Cerebellar cortex (tissue), 1 donor: ENCODE data around the gene ZMYND15.

Source experiments
- DNase-seq: peaks from one replicate; pipeline ENCODE4 v3.0.0-alpha.2; 2015; ENCODE audit warnings: low spot score

The ZMYND15 gene

DNA sequence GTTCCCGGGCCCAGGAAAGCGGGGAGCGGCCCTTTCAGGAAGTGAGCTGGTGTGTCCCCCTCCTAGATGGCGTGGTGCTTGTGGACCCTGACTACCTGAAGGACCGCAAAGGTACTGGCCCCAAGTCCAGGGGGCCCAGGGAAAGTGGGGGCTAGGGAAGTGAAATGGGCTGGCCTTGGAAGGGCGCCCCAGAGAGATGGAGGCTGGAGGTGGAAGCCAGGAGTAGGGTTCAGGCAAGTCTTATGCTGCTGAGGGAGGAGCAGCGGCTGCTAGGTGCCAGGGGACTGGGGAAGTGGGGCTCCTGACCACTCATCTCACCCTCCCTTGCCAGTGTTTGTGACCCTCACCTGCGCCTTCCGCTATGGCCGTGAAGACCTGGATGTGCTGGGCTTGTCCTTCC is 23.6 kb upstream of the ZMYND15 start:
- no peak for DNase-seq

DNA sequence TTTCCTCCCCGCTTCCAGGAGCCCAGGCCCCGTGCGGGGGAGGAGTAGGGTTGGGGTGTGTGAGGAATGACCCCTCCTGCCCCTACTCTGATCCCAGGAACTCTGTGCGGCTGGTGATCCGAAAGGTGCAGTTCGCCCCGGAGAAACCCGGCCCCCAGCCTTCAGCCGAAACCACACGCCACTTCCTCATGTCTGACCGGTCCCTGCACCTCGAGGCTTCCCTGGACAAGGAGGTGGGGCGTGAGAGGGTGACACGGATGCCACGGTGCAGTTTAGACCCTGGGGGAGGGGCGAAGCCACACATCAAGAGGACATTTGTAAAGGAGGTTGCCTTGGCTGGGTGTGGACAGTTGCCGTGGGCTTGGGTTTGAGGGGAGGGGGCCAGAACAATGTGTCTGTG is 21.8 kb upstream of the ZMYND15 start:
- DNase-seq = no peak

DNA sequence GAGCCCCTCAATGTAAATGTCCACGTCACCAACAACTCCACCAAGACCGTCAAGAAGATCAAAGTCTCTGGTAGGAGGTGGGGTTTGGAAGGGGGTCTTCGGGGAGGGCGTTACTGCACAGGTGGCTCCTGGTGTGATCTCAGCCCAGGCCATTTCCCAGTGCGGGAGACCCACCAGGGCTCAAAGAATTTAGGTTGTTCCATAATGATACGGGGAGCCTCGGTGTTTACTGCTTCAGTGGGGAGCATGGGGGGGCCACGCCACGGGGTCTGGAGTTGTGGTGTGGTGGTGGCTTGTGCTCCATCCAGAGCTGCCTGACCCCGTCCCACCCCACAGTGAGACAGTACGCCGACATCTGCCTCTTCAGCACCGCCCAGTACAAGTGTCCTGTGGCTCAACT is 21.4 kb upstream of the ZMYND15 start:
- DNase-seq = no peak

DNA sequence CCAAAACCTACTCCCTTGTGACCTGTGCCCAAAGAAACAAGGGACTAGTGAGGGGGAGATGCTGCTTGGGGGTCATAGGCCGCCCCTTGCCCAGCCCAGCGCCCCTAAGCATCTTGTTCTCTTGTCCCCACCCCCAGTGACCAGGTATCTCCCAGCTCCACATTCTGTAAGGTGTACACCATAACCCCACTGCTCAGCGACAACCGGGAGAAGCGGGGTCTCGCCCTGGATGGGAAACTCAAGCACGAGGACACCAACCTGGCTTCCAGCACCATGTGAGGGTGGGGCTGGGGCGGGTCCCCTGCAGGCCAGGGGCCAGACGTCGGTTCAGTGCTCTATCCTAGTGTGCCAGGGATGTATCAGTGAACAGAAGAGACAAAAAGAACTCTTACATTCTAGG is 20.5 kb upstream of the ZMYND15 start:
- no peak for DNase-seq

DNA sequence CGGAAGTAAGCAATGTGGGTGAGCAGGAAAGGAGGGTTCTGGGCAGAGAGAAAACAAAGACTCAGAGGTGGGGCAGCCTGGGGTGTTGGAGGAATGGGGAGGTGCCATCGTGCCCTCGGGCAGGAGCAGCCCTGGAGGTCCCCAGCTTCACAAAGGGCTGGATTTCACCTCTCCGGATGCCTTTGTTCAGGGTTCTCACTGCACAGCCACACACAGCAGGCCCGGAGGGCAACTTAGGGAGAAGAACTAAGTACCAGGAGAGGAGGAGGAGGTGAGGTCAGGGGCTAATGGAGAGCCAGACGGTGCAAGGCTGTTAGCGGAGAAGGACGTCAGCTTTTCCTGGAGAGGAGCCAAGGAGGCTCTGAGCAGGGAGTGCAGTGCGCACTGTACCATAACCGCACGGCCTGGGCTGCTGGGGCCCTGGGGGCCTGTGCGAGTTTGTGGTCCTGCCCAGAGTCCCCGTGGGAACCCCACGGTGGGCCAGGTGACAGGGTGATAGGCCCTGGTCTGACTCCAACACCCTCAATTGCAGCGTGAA is 19.9 kb upstream of the ZMYND15 start:
- no peak for DNase-seq

DNA sequence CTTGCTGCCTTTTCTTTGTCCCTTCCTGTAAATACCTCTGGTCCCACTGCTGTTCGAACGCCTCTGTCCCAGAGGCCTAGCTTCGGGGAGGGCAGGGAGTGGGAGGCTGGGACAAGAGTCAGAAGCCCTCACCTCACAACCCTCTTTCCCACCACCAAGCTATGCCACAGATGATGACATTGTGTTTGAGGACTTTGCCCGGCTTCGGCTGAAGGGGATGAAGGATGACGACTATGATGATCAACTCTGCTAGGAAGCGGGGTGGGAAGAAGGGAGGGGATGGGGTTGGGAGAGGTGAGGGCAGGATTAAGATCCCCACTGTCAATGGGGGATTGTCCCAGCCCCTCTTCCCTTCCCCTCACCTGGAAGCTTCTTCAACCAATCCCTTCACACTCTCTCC is 18.8 kb upstream of the ZMYND15 start:
- no peak for DNase-seq

DNA sequence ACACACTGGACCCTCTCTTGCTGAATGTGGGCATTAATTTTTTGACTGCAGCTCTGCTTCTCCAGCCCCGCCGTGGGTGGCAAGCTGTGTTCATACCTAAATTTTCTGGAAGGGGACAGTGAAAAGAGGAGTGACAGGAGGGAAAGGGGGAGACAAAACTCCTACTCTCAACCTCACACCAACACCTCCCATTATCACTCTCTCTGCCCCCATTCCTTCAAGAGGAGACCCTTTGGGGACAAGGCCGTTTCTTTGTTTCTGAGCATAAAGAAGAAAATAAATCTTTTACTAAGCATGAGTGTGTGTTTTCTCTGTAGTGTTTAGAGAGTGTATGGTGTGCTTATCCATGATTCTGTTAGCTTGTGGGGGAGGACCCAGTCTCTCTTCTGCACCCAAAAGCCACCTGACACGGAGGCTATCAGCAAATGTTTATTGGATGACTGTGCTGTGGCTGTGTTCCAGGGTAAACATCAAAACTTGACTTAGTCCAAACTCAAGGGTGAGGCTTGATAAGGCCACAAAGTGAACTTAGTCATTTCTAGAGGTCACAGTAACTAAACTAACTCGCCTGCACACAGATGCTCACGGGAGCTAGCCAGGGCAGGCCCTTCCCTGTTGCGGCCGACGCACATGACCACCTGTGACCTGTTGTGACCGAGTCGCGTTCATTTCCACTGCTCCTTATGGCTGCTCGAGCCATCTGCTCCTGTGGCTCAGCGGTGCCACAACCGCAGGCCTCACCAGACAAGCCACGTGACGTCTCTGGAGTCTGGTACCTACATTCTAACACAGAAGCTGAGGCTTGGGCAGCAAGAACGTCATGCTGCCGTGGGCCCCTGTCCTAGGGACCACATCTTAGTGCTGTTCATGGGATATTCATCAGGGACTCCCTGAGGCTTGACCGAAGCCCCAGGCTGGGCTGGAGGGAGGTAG is 18.2 kb upstream of the ZMYND15 start:
- DNase-seq = peak; percentile 77

DNA sequence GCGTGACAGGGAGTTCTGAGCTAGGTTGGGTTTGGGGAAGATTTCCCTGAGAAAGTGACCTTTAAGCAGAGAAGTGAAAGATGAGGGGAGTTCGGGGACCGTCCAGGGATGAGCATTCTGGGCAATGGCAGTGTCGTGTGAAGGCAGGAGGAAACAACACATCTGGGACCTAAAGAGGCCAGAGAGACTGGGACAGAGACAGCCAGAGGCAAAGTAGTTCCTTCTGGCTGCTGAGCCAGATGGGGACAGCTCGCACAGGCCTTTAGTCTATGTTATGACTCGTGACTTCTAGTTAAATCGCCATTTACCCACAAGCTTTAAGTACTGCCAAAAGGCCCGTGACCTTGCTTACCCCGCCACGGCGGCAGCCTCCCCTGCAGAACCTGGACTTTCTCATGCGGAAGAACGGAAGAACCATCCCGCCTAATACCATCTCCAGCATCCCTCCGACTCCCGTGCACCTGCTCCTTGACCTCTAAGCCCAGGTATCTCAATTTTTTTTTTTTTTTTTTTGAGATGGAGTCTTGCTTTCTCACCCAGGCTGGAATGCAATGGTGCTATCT is 16.9 kb upstream of the ZMYND15 start:
- DNase-seq = no peak

DNA sequence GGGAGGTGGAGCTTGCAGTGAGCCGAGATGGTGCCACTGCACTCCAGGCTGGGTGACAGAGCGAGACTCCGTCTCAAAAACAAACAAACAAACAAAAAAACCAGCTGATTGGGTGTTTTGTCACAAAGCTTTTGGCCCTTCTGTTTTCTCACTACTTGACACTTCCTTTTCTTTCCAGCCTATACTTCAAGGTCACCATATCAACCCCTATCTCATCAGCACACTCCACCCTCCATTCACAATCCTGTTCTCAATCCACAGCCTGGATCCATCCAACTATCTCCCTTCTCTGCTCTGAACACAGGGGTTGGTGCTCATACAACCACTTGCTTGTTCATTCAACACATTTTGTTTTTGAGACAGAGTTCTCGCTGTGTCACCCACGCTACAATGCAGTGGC is 15.0 kb upstream of the ZMYND15 start:
- no peak for DNase-seq

DNA sequence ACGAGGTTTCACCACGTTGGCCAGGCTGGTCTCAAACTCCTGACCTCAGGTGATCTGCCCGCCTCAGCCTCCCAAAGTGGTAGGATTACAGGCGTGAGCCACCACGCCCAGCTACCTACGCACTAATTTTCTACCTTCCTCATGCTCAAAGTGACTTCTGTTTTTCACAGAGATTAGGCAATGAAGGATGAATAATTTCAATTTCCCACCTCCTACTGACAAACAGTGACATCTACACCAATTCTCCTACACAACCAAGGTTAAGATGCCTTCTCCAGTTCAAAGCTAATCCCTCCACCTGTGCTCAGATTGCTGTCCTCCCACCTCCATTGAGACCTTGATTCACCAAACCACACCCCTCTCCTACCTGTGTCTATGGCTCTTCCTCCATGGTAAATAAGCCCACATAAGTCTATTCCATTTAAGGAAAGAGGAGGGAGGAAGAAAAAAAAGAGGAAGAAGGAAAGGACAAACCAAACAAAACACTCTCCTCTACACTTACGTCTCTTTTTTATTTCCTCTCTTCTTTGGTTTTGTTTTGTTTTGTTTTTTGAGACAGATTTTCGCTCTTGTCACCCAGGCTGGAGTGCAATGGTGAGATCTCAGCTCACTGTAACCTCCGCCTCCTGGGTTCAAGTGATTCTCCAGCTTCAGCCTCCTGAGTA is 13.9 kb upstream of the ZMYND15 start:
- DNase-seq = no peak

DNA sequence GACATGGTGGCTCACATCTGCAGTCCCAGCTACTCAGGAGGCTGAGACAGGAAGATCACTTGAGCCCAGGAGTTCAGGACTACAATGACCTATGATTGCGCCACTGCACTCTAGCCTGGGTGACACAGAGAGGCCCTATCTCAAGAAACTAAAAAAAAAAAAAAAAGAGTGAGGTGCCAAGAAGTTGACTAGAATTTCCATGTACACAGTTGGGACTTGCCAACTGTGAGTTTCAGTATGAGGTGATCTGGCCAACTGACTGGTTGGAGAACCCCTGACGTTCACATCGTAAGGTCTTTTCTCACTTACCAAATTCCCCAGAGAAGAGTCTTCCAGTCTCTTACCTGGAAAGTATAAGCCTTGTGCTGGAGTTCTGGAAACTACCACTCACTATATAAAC is 11.5 kb upstream of the ZMYND15 start:
- no peak for DNase-seq

DNA sequence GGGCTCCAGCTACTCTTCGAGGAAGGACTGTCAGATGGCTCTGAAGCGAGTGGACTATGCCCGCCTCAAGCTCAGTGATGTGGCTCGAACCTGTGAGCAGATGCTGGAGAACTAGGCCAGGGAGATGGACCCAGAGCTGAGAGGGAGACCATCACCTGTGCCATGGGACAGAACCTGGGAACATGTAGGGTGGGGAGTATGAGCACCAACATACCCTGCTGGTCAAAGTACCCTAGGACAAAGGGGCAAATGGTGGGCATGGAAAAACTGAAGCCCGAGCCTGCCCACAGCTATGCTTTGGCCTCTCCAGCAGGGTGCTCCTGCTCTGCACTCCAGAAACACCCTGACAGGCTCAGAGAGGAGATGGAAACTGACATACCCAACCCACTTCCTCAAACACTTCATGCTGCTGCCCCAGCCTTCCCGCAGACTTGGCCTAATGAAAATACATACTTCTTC is 6.5 kb upstream of the ZMYND15 start:
- no peak for DNase-seq

DNA sequence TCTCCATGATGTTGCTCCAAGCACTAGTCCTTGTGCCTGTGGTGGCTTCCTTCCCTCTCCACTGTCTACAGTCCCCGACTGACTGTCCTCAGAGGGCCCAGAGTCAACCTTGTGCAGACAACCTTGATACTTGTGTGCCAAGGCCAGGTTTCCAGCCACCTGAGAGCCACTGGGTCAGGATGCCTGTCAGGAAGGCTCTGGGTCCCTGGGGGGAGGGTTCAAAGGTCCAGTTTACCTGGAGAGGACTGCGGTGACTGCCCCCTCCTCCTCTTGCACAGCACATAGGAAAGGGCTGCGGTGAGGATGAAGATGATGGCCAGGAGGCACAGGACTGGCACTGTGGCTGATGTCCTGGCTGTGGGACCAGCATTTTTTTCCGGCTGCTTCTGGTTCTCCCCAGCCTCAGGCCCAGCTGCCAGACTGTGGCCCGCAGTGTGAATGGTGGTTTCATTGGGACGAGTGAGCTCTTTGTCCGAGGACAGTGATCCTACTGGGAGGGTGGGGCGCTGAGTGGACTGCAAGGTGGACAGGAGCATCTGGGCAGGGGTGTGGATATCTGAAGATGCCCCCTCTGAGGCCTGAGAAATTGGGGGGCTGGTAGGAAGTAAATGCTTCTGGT is 4.7 kb upstream of the ZMYND15 start:
- no peak for DNase-seq

DNA sequence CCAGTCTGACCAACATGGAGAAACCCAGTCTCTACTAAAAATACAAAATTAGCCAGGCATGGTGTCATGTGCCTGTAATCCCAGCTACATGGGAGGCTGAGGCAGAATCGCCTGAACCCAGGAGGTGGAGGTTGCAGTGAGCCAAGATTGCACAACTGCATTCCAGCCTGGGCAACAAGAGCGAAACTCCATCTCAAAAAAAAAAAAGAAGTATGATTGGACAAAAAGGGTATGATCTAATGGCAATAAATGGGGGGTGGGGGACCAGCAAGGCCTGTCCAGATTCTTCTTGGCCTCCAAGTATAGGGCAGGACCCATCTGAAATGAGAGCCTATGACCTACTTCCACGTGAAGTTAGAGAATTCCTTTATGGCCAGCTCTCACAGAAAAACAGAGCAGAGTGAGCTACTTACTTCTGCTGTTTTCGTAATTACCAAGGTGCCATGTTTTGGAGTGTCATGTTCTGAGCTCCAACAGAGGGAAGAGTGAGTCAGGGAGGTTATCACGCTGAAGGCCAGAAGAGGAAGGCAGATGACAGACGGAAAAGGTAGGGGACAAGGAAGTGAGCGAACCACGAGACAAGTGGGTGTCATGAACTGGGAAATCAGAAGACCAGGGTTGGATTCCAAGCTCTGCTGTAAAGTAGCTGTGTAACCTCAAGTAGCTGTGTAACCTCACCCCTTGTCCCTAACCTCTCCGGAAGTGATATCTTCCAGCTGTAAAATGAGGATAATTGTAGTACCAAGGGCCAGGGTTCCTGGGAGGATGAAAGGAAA is 3.6 kb upstream of the ZMYND15 start:
- DNase-seq = no peak

DNA sequence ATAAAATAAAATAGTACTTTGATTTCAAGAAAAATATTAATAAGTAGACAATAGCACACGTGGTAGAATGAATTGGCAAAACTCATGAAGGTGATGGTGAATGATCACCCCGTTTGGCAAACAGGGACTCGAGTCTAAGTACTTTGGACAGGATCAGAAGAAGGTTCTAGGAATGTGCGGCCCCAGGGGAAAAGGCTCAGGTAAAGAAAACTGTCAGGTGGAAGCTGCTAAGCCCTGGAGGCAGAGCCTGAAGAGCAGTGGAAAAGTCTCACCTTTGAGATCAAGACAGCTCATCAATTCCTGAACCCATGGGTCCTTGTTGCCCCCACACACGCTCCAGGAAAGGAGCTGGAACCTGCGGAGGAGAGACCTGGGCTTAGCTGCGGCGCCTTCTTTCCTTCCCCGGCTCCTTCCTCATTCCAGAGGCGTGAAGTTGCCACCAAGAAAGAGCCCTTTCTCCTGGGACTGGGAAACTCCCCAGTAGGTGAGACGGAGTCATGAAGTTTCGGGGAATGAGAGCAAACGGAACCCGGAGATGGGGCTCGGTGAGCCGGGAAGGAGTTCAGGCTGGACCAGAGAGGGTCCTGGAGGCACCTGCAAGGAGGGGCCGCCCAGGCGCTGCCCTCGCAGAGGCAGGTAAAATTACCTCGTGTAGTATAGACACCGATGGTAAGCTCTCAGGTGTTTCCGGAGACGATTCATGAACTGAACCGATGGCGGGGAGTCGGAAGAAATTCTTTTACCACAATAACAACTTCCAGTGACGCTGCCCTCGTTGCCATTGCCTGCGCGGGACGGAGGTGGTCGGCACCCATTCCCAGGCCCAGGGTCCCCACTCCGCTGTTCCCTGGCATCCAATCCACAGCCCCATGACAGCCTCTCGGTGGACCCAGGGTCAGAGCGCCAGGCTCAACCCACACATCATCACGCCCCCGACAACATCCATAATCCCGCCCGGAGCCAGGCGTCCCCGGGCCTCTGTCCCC is 1.2 kb upstream of the ZMYND15 start:
- DNase-seq = no peak

DNA sequence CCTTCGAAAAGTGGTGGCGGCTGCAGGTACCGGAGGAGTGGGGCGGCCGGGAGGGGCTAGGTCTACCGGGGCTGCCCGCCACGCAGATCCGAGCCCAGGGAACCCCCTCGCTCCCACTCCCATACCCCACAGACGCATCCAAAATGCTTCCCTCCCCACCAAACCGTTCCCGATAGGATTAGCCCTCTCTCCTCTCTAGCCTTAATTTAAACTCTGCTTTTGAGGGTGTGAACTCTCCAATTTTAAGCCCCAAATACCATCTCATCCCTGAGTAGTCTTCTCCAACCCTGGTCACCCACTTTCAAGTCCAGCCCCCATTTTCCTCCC is 355 bp downstream of the ZMYND15 start:
- DNase-seq = no peak

DNA sequence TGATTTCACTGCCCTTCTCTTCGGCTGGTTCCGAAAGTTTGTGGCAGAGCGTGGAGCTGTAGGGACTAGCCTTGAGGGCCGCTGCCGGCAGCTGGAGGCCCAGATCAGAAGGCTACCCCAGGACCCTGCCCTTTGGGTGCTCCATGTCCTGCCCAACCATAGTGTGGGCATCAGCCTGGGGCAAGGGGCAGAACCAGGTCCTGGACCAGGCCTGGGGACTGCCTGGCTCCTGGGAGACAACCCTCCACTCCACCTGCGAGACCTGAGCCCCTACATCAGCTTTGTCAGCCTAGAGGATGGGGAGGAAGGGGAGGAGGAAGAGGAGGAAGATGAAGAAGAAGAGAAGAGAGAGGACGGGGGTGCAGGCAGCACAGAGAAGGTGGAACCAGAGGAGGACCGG is 951 bp downstream of the ZMYND15 start:
- no peak for DNase-seq

DNA sequence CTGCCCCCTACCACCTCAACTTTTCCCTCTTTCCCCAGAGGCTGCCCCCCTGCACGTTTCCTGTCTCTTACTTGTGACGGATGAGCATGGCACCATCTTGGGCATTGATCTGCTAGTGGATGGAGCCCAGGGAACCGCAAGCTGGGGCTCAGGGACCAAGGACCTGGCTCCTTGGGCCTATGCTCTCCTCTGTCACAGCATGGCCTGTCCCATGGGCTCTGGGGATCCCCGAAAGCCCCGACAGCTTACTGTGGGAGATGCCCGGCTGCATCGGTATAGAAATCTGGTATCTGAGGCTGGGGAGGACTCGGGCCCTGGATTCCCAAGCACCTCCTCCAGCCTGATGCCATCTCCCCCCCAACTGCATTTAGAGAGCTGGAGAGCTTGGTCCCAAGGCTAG is 1.9 kb downstream of the ZMYND15 start:
- no peak for DNase-seq

DNA sequence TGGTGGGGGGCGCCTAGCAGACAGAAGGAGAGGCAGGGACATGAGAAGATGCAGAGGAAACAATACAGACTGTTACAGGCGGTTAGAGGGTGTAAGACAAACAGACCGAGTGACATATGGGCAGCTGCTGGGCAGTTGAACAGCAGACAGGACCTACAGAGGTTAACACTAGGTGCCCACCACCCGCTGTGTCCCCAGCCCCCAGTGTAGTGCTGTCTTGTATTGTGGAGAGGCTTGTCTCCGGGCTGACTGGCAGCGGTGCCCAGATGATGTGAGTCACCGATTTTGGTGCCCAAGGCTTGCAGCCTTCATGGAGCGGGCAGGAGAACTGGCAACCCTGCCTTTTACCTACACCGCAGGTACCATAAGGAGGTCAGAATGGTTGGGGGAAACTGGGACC is 2.5 kb downstream of the ZMYND15 start:
- no peak for DNase-seq

DNA sequence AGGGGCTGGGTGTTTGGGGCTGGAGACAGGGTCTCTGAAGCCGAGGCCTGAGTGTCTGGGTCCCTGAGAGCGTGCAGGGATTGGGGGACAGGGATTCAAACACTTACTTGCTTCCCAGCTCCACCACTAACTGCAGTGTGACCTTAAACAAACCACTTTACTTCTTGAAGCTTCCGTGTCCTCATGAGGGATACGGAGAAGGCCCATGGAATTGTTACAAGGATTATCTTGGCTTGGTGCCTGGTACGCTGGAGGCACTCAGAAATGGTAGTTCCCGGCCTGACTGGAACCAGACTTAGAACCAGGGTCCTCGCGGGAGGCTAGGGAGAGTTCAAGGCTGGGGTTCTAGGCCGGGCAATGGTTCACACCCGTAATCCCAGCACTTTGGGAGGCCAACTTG is 3.0 kb downstream of the ZMYND15 start:
- DNase-seq = no peak

DNA sequence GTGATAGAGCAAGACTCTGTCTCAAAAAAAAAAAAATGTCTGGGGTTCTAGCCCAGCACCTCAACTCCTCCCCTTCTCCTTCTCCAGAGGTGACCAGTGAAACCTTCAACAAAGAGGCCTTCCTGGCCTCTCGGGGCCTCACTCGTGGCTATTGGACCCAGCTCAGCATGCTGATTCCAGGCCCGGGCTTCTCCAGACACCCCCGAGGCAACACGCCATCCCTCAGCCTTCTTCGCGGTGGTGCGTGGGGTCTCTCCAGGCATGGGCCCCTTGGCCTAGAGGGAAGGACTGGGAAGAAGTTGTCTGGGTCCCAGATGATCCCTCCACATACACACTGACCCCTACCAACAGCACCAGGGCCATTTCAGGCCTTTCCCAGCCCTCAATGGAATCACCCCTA is 3.6 kb downstream of the ZMYND15 start:
- DNase-seq = no peak
